ENCODE data around the gene PLXNA4.

The PLXNA4 gene

DNA sequence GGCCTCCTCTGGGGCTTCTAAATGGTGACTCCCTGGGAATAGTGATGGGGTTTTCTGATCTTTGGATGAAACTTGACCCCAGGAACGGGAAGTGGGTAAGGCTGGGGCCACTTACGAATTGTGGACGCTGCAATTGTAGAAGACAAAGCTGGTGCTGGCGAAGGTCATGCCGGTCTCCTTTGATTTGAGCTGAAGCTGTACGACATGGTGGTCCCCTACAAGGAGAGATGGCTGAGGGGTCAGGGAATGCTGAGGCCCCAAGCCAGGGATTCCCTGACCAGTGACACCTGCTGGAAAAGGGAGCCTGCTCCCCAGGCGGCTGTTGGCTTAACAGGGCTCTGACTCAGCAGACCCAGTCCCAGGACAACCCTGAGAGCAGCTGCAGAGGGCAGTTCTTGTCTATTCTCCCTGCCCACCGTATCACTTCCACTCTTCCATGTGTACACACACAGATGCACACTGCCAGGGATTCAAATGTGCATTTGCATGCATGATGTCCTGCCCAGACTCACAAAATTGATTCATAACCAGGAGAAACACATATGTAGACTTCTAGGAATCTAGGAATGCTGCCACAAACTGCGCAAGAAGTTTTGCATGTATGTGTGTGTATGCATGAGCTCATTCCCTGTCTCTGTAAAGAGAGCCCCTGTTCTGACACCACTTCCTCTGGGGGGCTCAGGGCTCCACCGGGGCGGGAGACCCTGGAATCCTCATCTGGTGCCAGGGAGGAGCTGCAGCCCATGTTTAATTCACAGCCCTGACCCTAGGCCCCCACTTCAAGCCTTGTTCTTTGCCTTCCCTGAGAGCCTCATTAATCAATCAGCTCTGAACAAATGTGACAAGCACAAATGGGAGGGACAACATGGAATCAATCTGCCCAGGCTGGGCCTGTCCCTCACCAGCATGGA is 350.0 kb downstream of the PLXNA4 start:
- Histone ChIP-seq H3K79me2 (ENCODE audit: insufficient read depth, low read length) (no peaks in the 10 kb centered on the region), H3K4me2 (ENCODE audit: low read depth, low read length, poor library complexity, severe bottlenecking) (no peak overlapping the region), H3K27ac (ENCODE audit: low read depth, low read length) (no peak overlapping the region), H3K4me3 (ENCODE audit: insufficient read depth, low read length, poor library complexity, severe bottlenecking) (no peak overlapping the region), H3K9me3 (ENCODE audit: insufficient read depth, low read length) (no peaks in the 10 kb centered on the region), H3K9me2 (replicated peaks; ENCODE audit: insufficient read depth, low read length) (no peaks in the 10 kb centered on the region), H3K27me3 (ENCODE audit: low read length) (no peaks in the 10 kb centered on the region), H3K9ac (ENCODE audit: low read length) (no peak overlapping the region), H3K36me3 (ENCODE audit: low read length) (no peaks in the 10 kb centered on the region), H4K20me1 (ENCODE audit: low read depth, low read length) (no peaks in the 10 kb centered on the region), H3F3A (ENCODE audit: insufficient read depth) (no peaks in the 10 kb centered on the region), H2AFZ (ENCODE audit: low read depth, low read length, severe bottlenecking) (no peak overlapping the region)
- TF ChIP-seq, protein P1, sequence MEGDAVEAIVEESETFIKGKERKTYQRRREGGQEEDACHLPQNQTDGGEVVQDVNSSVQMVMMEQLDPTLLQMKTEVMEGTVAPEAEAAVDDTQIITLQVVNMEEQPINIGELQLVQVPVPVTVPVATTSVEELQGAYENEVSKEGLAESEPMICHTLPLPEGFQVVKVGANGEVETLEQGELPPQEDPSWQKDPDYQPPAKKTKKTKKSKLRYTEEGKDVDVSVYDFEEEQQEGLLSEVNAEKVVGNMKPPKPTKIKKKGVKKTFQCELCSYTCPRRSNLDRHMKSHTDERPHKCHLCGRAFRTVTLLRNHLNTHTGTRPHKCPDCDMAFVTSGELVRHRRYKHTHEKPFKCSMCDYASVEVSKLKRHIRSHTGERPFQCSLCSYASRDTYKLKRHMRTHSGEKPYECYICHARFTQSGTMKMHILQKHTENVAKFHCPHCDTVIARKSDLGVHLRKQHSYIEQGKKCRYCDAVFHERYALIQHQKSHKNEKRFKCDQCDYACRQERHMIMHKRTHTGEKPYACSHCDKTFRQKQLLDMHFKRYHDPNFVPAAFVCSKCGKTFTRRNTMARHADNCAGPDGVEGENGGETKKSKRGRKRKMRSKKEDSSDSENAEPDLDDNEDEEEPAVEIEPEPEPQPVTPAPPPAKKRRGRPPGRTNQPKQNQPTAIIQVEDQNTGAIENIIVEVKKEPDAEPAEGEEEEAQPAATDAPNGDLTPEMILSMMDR (IDR thresholded peaks at IDR 0.05; ENCODE audit: insufficient read depth, low read length, poor library complexity, severe bottlenecking) = no peak
- TF ChIP-seq EZH2phosphoT487 (conservative IDR thresholded peaks at IDR 0.05; ENCODE audit: low read length) = no peak

DNA sequence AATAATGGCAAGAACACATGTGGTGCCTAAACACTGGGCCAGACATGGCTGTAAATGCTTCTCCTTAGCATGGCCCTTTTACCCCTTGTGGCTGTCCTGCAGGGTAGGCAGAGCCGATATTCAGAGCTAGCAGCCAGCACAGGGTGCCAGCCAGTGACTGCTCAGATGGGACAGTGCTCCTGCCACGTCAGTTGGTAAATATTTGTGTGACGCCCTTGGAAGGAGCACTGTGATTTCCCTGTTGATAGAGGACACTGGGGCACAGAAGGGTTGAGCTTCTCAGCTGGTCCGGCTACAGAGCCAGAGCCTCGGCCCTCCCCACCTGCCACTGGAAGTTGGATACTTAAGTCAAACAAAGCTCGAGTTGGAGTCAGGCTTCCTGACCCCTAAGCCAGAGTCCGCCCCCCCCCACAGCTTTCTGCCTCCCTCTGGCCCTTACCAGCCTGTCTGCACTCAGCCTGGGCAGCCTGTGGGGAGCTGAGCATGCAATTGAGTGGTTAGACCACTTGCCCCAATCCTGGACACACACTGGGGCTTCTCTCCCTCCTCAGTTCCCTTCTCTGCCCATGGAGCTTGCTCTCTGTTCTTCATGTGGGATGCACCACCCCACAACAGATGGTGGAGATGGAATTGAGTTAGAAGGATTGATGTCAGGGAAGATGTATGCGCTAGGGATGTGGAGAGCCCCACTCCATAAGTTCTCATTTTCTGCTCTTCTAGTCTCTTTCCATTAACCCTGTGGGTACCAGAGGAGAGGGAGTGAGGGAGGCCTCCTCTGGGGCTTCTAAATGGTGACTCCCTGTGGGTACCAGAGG is 350.8 kb downstream of the PLXNA4 start:
- H3K36me3 ChIP-seq (ENCODE audit: low read length) = no peaks in the 10 kb centered on the region
- no peak overlapping the region for H3K4me3 ChIP-seq (ENCODE audit: insufficient read depth, low read length, poor library complexity, severe bottlenecking)
- H3F3A ChIP-seq (ENCODE audit: insufficient read depth) = no peaks in the 10 kb centered on the region
- H3K79me2 ChIP-seq (ENCODE audit: insufficient read depth, low read length) = no peaks in the 10 kb centered on the region
- TF ChIP-seq, protein P1 (IDR thresholded peaks at IDR 0.05; ENCODE audit: insufficient read depth, low read length, poor library complexity, severe bottlenecking) = no peak
- no peak for TF ChIP-seq EZH2phosphoT487 (conservative IDR thresholded peaks at IDR 0.05; ENCODE audit: low read length)
- H3K9me3 ChIP-seq (ENCODE audit: insufficient read depth, low read length) = no peaks in the 10 kb centered on the region
- H3K4me2 ChIP-seq (ENCODE audit: low read depth, low read length, poor library complexity, severe bottlenecking) = no peak overlapping the region
- H3K9me2 ChIP-seq (replicated peaks; ENCODE audit: insufficient read depth, low read length) = no peaks in the 10 kb centered on the region
- H3K27me3 ChIP-seq (ENCODE audit: low read length) = no peaks in the 10 kb centered on the region
- no peak overlapping the region for H3K27ac ChIP-seq (ENCODE audit: low read depth, low read length)
- H4K20me1 ChIP-seq (ENCODE audit: low read depth, low read length) = no peaks in the 10 kb centered on the region
- H2AFZ ChIP-seq (ENCODE audit: low read depth, low read length, severe bottlenecking) = no peak overlapping the region
- no peak overlapping the region for H3K9ac ChIP-seq (ENCODE audit: low read length)

DNA sequence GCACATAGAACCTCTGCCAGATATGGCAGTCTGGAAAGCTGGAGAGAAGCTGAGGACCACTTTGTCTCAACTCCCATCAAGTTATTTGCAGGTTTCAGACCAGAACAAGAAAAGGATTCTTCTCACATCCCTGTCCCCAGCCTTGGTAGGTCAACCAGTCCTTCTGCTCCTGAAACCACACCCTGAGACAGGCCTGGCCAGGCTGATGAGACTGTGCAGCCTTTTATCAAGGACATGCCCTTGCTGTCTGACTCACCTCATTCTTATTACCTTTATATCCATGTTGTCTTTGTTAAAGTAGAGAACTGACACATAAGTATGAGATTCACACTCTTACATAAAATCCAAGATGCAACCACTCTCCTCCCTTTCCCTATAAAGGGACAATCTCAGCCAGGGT is 354.9 kb downstream of the PLXNA4 start:
- no peak overlapping the region for H3K9ac ChIP-seq (ENCODE audit: low read length)
- no peak overlapping the region for H3K4me2 ChIP-seq (ENCODE audit: low read depth, low read length, poor library complexity, severe bottlenecking)
- no peak for TF ChIP-seq EZH2phosphoT487 (conservative IDR thresholded peaks at IDR 0.05; ENCODE audit: low read length)
- TF ChIP-seq, protein P1 (IDR thresholded peaks at IDR 0.05; ENCODE audit: insufficient read depth, low read length, poor library complexity, severe bottlenecking) = no peak
- no peaks in the 10 kb centered on the region for H4K20me1 ChIP-seq (ENCODE audit: low read depth, low read length)
- no peaks in the 10 kb centered on the region for H3K27me3 ChIP-seq (ENCODE audit: low read length)
- H3F3A ChIP-seq (ENCODE audit: insufficient read depth) = no peaks in the 10 kb centered on the region
- no peaks in the 10 kb centered on the region for H3K9me2 ChIP-seq (replicated peaks; ENCODE audit: insufficient read depth, low read length)
- H3K36me3 ChIP-seq (ENCODE audit: low read length) = no peaks in the 10 kb centered on the region
- H3K9me3 ChIP-seq (ENCODE audit: insufficient read depth, low read length) = no peaks in the 10 kb centered on the region
- no peak overlapping the region for H2AFZ ChIP-seq (ENCODE audit: low read depth, low read length, severe bottlenecking)
- H3K27ac ChIP-seq (ENCODE audit: low read depth, low read length) = no peak overlapping the region
- H3K79me2 ChIP-seq (ENCODE audit: insufficient read depth, low read length) = no peaks in the 10 kb centered on the region
- no peak overlapping the region for H3K4me3 ChIP-seq (ENCODE audit: insufficient read depth, low read length, poor library complexity, severe bottlenecking)
